GM12865 (cell line): ENCODE results near the gene NOL4.
A peak's percentile ranks its signal among the peaks of the same experiment; 100 is the strongest.

Source experiments
- DNase-seq: peaks from one replicate; pipeline ENCODE4 v3.0.0; 2010; ENCODE audit warnings: low read depth
- H3K4me3 ChIP-seq: 2 replicates; pipeline ENCODE4 v1.5.1; 2011; ENCODE audit warnings: mild to moderate bottlenecking, low read depth, low read length, control low read depth
- CTCF ChIP-seq: IDR thresholded peaks from 2 replicates; pipeline ENCODE4 v1.5.1; 2011; ENCODE audit warnings: low read length, control low read depth, low read depth, inconsistent platforms; ENCODE audit not compliant: insufficient read depth; ENCODE audit errors: missing control alignments

Gene NOL4

GRCh38 chr18:34225218-34225553 is 473 bp upstream of the NOL4 start:
- DNase-seq = no peak
- no peak overlapping the region for H3K4me3 ChIP-seq
- no peak for TF ChIP-seq CTCF

GRCh38 chr18:34223893-34224422 is 755 bp downstream of the NOL4 start:
- H3K4me3 ChIP-seq = peak overlapping the region; percentile 66
- peak; percentile 26 for DNase-seq
- no peak for TF ChIP-seq CTCF

- no peak for TF ChIP-seq CTCF
- H3K4me3 ChIP-seq = peak overlapping the region; percentile 66
- DNase-seq = peak; percentile 8
These were observed 1.4 kb downstream of the NOL4 start for GRCh38 chr18:34223164-34223892.

- no peak for TF ChIP-seq CTCF
- H3K4me3 ChIP-seq = peak overlapping the region; percentile 66
- peak; percentile 70 for DNase-seq
These were observed 2.2 kb downstream of the NOL4 start for GRCh38 chr18:34222307-34223163.

GRCh38 chr18:34221971-34222306 is 2.8 kb downstream of the NOL4 start:
- DNase-seq = peak; percentile 38
- no peak for TF ChIP-seq CTCF
- H3K4me3 ChIP-seq = peak overlapping the region; percentile 66

- TF ChIP-seq CTCF = no peak
These were observed 4.5 kb downstream of the NOL4 start for GRCh38 chr18:34220081-34220815.

More at GRCh38 chr18:34220081-34220815, 4.5 kb downstream of the NOL4 start:
- no peak for DNase-seq
- no peak overlapping the region for H3K4me3 ChIP-seq
